ENCODE measurements around the gene YTHDF1.

GRCh38 chr20:63154395-63154794 lies 61.5 kb downstream of the YTHDF1 start:
- TF ChIP-seq JUND (IDR thresholded peaks at IDR 0.05; ENCODE audit: low read length): no peak
- TF ChIP-seq CTCF (IDR thresholded peaks at IDR 0.05; ENCODE audit: control extremely low read depth in 1 of 3, insufficient read depth in 1 of 3, low read depth in 1 of 3, low read length in 3 of 3): no peak
- TF ChIP-seq GTF2F1 (IDR thresholded peaks at IDR 0.05; ENCODE audit: borderline replicate concordance, low read depth, low read length): no peak
- no peak for TF ChIP-seq HDAC6 (IDR thresholded peaks at IDR 0.05; ENCODE audit: low read depth, low read length)
- TF ChIP-seq EP300 (IDR thresholded peaks at IDR 0.05; ENCODE audit: borderline replicate concordance in 1 of 2, low read depth in 2 of 2, low read length in 2 of 2): no peak
- TF ChIP-seq, protein P1, sequence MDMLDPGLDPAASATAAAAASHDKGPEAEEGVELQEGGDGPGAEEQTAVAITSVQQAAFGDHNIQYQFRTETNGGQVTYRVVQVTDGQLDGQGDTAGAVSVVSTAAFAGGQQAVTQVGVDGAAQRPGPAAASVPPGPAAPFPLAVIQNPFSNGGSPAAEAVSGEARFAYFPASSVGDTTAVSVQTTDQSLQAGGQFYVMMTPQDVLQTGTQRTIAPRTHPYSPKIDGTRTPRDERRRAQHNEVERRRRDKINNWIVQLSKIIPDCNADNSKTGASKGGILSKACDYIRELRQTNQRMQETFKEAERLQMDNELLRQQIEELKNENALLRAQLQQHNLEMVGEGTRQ (IDR thresholded peaks at IDR 0.05; ENCODE audit: low read length): no peak
- no peak for TF ChIP-seq YY1 (IDR thresholded peaks at IDR 0.05; ENCODE audit: low read depth, low read length)
- TF ChIP-seq GABPA (IDR thresholded peaks at IDR 0.05; ENCODE audit: borderline replicate concordance, insufficient read depth, low read length): no peak
- no peak for TF ChIP-seq ZNF274 (IDR thresholded peaks at IDR 0.05; ENCODE audit: borderline replicate concordance, extremely low read depth, low read length)
- no peak for TF ChIP-seq RXRA (IDR thresholded peaks at IDR 0.05; ENCODE audit: insufficient read depth, low read depth, low read length)

Measured in H1 (cell line).